NCI-H2081 (cell line): ENCODE data around the gene ZBTB16.

ENCODE experiments used
- DNase-seq, 2 experiments: peaks; one replicate each; lab custom pipeline; 2025; lab: John Stamatoyannopoulos, UW

ZBTB16 gene

DNA sequence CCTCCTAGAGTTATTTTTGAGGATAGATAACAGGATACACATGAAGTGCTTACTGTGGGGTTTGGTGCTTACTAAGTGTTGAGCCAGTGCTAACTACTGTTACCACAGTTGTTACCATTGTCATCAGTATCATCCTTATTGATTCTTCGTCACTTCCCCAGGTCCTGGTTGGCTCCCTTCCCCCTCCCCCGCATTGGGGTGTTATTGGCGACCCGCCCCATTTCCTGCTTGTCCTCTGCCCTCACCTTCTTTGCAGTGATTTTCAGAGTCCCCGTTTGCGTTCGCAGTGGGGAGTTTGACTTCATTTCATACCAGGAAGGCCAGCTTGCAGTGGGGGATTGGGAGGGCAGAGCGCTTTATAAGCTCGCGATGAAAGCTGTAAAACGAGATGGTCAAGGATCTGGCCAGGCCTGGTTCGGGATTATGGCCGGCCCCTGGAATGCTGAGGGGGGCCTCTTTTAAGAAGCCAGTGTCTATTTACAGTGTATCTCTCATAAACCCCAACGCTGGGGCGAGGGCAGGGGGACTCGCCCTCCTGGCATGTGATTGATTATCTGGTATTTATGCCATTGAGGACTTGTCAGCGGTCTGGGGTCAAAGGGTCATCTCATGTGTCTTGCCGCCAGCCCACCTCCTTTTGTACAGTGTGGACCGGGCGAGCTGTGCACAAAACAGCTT is 152.1 kb downstream of the ZBTB16 start:
- DNase-seq, result no peak

DNA sequence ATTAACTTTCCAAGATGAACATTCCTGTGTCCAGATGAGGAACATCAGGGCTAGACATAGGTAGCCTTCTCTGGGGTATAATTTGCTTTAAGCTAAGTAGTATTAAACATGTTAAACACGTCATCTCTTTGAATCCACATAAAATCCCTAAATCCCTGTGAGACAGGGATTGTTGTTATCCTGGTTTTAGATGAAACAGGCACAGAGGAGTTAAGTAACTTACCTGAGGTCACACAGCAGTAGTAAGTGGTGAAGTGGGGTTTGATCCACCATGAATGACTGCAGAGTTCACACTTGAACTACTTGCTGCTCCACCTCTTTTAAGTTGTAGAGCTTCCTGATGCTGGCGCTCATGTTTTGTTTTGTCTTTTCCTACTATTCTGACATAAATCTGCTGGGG is 154.1 kb downstream of the ZBTB16 start:
- DNase-seq, result no peak

DNA sequence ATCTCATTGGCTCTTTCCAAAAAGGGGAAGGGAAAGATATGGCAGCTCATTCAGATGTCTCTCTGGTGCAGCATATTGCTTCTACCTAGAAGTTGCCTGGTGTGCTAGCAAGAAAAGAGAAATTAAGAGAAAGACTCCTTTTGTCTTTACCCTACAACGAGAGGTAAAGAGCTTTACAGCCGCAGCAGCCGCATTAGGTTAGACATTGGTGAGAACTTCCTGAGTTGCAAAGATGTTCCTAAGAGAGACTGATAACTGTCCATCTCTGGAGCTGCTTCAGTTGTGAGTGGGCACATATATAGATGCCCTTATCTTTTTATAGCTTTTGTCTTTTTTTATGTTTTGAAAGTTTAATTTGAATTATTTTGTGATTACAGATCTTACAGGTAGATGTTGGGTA is 155.9 kb downstream of the ZBTB16 start:
- no peak for DNase-seq

DNA sequence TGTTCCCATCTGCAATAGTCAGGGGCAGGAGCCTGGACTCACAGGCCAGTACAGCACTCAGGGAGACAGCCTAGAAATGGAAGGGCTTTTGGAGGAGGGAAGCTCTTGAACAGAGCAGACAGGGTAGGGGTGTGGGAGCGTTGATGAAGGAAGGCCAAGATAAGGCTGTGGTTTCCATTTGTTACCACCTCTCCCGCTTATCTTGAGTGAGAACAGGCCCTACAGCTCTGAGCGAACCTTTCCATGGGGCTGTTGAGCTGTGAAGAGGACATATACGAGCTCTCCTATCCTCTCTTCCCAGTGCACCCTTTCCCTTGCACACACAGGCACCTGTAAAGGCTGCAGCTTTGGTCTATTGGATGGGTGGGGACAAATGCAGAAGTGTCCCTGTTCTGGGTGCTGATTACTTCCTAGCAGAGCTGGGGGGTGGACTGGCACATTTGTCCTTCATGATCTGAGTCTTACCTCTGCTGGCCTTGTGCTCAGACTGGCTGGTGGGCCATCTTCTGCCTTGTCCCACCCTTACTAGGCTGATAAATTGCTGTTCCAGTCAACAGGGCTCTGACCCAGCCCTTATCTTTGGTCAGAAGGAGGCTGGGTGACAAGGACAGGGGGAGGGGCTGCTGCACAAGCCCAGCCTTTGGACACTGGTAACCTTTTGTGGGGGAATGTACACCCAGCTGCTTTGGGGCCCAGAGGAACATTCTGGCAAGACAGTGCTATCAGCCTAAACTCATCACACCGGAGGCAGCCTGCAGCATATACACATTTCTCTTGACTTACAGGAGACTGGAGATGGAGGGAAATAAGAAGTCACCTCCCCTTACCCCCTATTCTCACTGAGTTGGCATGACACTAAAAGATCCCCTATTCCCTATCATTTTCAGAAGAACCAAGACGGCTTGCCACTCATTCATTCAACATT is 156.6 kb downstream of the ZBTB16 start:
- no peak for DNase-seq

DNA sequence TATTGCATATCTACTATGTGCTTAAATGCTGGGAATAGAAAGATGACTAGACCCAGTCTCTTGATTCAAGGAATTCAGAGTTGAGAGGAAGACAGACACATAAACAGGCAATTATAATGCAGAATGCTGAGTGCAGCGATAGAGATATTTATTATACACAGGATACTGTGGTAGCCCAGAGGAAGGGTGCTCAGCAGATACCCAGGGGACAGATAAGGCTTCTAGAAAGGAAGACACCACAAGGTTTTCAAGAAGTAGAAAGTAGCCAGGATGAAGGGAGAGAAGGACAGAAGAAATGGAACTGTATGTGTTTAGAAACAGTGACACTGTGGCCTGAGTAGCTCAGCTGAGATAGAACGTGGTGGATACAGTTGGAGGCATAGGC is 157.3 kb downstream of the ZBTB16 start:
- DNase-seq, result no peak

DNA sequence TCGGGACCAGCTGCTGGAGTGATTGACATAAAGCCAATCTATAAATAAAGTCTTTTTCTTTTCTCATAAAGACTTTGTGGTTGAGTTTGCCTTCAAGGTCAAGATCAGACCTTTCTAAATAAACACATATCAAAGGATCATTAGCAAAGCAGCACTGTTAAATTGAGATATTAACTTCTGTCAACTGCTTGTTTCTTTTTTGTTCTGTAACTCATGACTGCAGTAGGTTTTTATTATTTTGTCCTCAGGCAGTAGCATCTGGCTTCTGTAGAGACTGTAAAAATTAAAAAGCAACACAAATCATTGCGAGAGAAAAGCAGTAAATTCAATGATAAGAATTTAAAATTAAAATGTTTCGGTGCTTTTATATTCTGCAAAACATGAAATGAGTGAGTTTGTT is 159.0 kb downstream of the ZBTB16 start:
- no peak for DNase-seq

DNA sequence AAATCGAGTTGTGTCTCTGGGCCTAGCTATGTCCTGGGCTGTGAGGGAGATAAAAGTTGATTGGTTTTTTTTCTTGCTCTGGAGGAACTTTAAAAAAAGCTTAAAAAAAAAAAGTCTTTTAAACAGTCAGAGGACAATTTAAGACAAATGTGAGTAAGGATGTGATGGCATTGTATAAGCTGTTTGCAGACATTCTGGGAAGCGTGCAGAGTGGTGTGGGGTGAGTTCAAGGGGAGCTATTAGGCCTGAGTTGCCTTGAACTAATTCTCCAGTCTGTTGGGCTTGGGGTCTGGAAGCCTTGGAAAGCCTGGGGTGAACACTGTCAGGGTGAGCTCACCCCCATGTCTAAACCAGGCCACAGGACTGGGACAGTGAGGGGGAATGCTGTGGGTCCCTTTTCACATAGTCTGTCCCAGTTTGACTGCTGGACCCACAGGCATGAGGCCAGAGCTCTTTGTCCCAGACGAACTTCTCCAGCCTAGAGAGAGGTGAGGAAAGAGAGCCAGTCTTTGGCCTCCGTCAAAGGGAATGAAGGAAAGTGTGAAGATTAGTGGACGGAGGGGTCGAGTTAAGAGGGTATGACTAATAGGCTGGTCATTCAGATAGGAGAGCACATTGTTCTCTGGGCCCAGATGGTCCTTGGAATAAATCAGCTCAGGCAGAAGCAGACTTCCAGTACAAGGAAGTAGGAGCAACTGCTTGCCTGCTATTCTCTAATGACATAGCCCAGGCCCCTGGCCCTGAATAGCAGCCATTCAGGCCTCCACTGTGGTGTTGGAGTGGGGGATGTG is 160.2 kb downstream of the ZBTB16 start:
- DNase-seq, result no peak

DNA sequence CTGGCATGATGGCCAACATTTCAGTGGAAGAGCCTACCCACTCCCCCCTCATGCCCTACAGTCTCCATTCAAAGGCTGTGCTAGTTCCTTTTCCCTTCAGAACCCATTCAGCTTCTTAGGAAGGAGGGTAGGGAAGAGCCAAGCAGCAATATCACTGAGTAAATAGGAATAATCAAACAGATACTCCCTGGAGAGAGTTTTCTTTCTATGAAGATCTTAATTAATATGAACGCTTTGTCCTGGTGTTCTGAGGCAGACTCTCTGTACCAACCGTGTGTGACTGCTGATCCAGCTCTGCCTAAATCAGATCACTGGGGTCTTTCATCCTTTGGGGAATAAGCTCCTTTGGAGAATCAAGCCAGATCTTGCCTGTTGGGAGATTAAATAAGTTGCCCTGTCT is 161.5 kb downstream of the ZBTB16 start:
- DNase-seq, result no peak

DNA sequence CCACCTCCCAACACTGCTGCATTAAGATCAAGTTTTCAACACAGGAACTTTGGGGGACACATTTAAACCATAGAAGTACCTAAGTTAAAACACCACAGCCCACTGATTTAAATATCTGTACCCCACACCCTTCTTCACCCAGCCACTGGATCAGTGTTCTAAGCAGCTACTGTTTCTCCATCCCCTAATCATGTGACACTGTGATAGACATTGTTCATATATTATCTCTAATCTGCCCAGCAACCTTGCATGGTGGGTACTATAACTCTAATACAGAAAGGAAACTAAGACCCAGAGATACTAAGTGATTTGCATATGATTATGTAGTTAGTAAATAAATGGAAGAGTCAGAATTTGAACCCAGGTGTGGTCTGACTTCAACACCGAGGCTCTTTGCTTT is 166.2 kb downstream of the ZBTB16 start:
- DNase-seq, result no peak

DNA sequence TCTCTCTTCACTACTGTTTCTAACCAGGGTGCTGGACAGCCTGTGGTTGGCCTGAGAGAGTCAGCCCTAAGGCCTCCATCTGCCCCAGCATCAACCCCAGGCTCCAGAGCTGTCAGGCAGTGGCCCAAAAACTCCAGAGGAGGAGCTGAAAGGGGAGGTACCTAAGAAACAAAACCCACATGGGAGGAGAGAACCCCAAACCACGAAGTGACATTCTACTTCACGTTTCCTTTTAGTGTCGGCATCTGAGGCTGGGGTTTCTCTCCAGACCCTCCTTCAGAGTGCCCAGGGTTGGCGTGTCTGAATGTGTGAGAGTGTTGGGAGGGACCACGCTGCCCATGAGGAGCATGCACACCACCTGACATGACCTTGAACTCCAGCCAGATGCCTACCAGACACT is 166.8 kb downstream of the ZBTB16 start:
- no peak for DNase-seq

DNA sequence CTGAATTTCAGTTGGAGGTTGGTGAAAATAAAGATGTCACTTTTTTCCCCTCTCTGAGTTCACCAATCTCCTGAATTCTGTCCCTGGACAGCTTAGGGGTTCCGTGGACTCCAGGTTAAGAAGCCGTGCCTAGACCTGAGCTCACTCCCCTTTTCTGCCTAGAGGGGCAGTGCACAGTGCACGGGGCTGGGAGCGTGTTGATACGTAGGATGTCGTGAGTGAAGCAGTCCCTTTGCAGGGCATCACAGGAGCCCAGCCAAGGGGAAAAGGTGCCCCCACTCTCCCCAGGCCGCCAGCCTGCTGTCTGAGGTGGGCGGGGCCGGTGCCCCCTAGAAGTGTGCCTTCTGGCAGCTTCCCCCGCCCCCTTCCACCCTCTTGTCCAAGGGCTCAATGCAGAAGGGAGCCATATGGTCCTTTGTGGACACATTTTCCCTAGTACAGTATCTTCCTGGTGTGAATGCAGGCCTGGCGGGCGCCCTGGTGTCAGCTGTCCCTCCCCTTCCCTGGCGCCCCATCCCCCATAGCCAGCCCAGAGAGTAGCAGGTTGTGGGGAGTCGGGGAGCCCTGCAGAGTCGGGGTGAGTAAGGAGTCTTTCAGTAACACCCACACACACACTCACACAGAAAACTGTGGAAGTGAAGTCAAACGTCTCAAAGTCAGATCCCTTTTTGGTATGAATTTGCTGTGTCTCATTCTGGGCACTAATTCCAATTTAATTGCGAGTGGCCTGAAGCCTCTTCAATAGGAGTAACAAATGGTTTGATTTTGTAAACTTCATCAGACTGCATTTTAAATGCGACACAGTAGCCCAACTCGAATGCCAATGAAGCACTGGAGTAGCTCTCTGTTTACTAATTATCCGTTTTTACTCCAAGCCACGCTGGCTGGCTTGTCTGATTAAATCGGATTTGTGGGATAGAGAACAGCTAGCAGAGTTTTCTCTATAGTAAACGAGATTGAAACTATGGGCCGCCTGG is 169.2 kb downstream of the ZBTB16 start:
- DNase-seq, result no peak

DNA sequence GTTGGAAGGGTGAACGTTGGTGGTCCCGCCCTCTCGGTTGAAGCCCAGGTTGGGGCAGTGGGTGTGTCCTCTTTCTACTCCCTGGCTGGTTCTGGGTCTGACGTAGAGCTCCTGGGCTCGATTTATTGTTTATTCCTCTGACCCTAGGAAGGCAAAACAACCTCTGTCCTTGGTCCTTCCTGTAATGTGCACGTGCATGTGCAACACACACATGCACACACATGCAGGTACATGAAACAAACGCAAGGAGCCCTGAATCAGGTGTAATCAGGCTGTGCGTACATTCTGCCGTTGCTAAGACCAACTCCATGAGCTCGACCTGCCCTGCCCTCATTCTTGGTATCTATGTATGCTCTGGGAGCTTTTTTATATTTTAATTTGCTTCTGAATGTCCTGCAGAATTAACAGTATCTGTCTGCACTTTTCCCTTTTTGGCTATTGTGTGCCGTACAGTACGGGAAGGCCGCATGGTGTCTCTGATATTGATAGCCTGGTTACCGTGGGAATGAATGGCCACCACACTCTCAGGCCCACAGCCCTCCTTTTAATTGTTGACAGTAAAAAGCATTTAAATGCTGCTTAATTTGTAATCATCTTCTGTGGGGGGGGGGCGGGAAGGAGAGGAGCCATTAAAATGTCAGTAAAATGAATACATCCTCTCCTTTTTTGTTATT is 170.7 kb downstream of the ZBTB16 start:
- peak in 1 of 2 experiments; percentile 41 for DNase-seq

DNA sequence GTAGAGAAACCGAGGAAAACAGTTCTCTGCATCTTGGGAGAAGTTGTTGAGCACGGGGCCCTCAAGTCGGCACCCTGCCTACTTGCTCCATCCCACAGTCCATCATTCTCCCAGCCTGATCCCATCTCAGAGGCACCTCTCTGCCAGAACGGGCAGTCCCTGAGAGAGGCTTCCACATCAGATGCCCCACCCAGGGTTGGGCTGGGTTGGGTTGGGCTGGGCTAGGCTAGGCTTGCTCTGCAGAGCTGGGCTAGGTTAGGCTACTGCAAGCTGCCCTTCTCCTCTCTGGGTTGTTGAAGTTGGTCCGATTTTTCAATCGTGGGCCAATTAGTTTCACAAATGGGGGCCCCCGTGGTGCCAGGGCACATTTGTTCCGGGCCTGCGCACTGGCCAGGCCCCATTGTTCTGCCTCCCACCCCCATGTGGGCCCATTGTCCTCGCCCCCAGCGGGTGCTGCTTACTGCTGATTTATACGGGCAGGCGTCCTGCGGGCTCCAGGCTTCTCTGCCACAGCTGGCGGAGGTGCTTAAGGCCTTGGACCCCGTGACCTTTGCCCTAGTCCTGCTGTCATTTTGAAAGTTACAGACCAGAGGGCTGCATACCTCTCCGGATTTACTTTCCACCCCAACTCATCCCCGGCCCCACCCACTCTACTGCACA is 173.0 kb downstream of the ZBTB16 start:
- no peak for DNase-seq

DNA sequence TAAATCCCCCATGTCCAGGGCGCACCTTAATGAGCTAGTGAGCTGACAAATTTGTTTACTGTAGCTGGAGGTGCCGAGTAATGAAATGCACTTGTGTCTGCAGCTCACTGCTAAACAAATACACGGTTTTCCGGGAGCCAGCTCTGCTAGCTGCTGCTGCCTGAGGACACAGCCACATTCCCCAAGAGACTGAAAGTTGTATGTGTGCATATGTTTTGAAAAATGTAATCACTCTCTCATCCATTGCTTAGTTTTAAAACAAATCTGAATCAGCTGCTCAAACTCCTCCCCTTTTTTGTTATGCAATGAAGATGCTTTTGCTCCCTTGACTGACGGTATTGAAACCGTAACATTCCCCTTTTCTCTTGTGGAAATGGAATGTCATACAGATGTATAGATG is 174.2 kb downstream of the ZBTB16 start:
- DNase-seq, result peak; percentile 35 to 67

DNA sequence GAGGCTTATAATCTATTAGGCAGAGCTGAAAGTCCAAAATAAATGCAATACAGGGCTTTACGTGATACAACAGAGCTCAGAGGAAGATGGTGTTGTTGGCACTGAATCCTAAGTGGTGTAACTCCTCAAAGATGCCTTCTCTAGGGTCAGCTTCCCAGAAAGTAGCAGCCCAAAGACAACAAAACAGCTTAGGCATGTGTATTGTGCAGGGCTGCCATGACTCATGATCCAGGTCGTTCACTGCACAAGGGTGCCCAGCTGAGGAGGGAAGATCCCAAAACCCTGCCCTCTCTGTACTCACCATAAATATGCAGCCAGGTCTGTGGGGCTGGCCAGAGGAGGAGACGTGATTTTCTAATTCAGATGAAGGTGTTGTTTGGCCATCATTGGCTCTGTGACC is 177.3 kb downstream of the ZBTB16 start:
- no peak for DNase-seq

DNA sequence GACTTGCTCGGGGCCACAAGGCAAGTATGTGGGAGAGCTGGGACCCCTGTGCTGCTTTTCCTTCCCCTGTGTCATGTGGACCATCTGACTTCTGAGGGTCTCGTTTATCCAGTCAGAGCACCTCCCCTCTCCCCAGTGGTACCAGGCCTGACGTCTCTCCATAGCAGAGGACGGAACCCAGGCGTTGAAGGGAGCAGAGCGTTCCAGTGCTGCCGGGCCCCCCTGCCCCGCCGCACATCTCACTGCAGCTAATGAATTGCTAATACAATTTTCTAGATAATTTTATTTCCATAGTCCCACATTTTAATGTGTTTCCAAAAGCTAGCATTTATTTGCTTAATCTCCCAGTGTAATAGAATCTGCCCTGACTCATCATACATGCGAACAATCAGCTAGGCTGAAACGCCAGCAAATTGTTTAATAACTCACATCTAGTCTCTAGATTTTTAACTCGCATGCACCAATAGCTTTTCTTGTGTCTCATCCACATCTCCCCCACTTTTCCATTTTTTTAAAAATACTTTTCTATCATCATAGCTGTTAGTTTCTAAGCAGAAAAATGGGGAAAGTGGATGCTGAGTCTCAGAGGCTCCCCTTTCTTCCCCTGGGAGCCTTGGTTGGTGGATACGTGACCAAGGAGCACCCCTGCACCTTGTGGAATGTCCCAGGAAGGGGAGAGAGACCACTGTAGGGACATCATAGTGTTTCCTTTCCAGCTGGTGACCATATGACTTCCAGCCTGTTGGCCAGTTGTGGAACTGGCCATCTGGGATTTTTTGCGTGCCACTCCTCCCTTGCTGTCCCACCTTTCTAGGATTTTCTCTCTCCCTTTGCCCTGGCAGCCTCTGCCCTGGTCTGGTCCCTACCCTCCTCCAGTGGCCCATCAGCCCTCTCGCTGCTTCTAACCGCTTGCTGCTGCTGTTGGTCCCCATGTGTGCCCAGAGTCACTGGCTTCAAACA is 178.1 kb downstream of the ZBTB16 start:
- no peak for DNase-seq

DNA sequence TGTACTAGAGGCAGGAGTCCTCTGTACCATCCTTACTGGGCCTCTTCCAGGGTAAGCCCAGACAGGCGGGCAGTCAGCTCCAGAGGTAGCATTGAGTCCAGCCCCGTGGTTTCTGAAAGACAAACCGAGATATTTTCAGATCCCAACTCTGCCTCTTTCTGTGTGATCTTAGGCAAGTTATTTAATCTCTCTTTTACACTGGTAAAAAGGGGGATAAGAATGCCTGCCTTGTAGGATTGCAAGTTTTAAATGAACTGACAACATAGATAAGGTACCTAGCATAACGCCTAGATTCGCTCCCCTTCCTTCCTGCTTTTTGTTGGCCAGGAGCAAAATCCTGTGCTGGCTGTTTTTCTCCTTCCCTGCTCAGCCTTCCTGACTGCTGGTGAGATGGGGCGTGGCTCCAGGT is 180.2 kb downstream of the ZBTB16 start:
- no peak for DNase-seq

DNA sequence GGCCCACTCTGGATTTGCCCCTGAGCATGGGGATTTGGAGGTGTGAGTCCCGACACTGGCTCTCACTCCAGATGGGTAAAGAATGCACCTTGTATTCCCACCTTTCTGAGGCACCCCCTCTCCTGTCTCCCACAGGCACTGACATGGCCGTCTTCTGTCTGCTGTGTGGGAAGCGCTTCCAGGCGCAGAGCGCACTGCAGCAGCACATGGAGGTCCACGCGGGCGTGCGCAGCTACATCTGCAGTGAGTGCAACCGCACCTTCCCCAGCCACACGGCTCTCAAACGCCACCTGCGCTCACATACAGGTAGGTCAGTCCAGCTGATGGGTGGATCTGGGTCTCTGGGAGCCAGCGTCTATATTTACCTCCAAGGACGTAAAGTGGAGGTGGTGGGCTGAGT is 182.5 kb downstream of the ZBTB16 start:
- DNase-seq, result no peak
